ENCODE data around the gene PTPN14.

Gene PTPN14

GRCh38 chr1:214326406-214326805 is 225.0 kb downstream of the PTPN14 start:
- TF ChIP-seq ZNF8 (CRISPR knock-in tag; IDR thresholded peaks at IDR 0.05) (no peak), TCF4 (CRISPR knock-in tag; IDR thresholded peaks at IDR 0.05; ENCODE audit: borderline replicate concordance) (no peak), TSHZ2 (CRISPR knock-in tag; IDR thresholded peaks at IDR 0.05) (no peak)
- ATAC-seq: no peak

- TF ChIP-seq POU6F1 (CRISPR knock-in tag; IDR thresholded peaks at IDR 0.05; ENCODE audit: borderline replicate concordance, low read depth) (no peak), RARB (CRISPR knock-in tag; IDR thresholded peaks at IDR 0.05) (no peak), ZNF8 (CRISPR knock-in tag; IDR thresholded peaks at IDR 0.05) (no peak), PATZ1 (CRISPR knock-in tag; IDR thresholded peaks at IDR 0.05; ENCODE audit: borderline replicate concordance) (no peak), GLIS3 (CRISPR knock-in tag; IDR thresholded peaks at IDR 0.05) (no peak), OSR1 (CRISPR knock-in tag; IDR thresholded peaks at IDR 0.05) (no peak), ZNF70 (CRISPR knock-in tag; IDR thresholded peaks at IDR 0.05) (no peak), TOX (CRISPR knock-in tag; IDR thresholded peaks at IDR 0.05; ENCODE audit: borderline replicate concordance) (no peak), CSRNP3 (CRISPR knock-in tag; IDR thresholded peaks at IDR 0.05) (no peak), TSHZ2 (CRISPR knock-in tag; IDR thresholded peaks at IDR 0.05) (no peak), SNAI2 (CRISPR knock-in tag; IDR thresholded peaks at IDR 0.05) (no peak), CREB5 (CRISPR knock-in tag; IDR thresholded peaks at IDR 0.05; ENCODE audit: low read depth) (no peak)
- ATAC-seq: no peak
Measured at GRCh38 chr1:214324896-214325800, 226.3 kb downstream of the PTPN14 start.

GRCh38 chr1:214321705-214322453 is 229.5 kb downstream of the PTPN14 start:
- TF ChIP-seq TOX (CRISPR knock-in tag; IDR thresholded peaks at IDR 0.05; ENCODE audit: borderline replicate concordance): no peak
- no peak for TF ChIP-seq CSRNP3 (CRISPR knock-in tag; IDR thresholded peaks at IDR 0.05)
- ATAC-seq: no peak

Data from SK-N-SH treated with all-trans-retinoic acid at 6 μM for 48 hours (cell line).